ENCODE measurements around the gene OSTN. TPM values are rescaled to one million over a fixed set of nuclear protein-coding genes. Genes with fewer than 3 reads are reported as not detected.

OSTN gene
- total RNA-seq, 1 donor from 2014 or later, result 0.75 TPM

GRCh38 chr3:191313296-191313695, 114.3 kb downstream of the OSTN start:
- Mint-ChIP-seq H3K4me1 (no peaks in the 10 kb centered on the region), H3K4me3 (no peak overlapping the region), H3K27me3 (ENCODE audit: low read depth) (no peaks in the 10 kb centered on the region), H3K36me3 (ENCODE audit: low read depth) (no peaks in the 10 kb centered on the region), H3K27ac (ENCODE audit: unreplicated experiment) (no peak overlapping the region), H3K9me3 (no peaks in the 10 kb centered on the region)
- no peak for TF ChIP-seq CTCF (conservative IDR thresholded peaks at IDR 0.05)
- DNase-seq (ENCODE audit: low read depth, low spot score), result no peak

- H3K9me3 Mint-ChIP-seq, result no peaks in the 10 kb centered on the region
- no peak overlapping the region for H3K4me3 Mint-ChIP-seq
- no peak for DNase-seq (ENCODE audit: low read depth, low spot score)
- H3K27ac Mint-ChIP-seq (ENCODE audit: unreplicated experiment), result no peak overlapping the region
- no peak for TF ChIP-seq CTCF (conservative IDR thresholded peaks at IDR 0.05)
- no peaks in the 10 kb centered on the region for H3K27me3 Mint-ChIP-seq (ENCODE audit: low read depth)
- no peaks in the 10 kb centered on the region for H3K4me1 Mint-ChIP-seq
- H3K36me3 Mint-ChIP-seq (ENCODE audit: low read depth), result no peaks in the 10 kb centered on the region
Measured at GRCh38 chr3:191314109-191314728, 115.2 kb downstream of the OSTN start.

Other genes starting within 250 kb of the OSTN start
- 48.2 and 48.4 TPM in 2 replicates for gene CCDC50, start 130.2 kb downstream of the OSTN start, total RNA-seq
- gene UTS2B, start 131.3 kb downstream of the OSTN start, total RNA-seq, result 0.70 and 0.96 TPM in 2 replicates

Measured in neural crest cell (in vitro differentiated cells).